T-helper 2 cell (primary cell): ENCODE data around the gene TRIM46.
"Not testable (repeated sequence)": the region's sequence is repeated elsewhere in the genome, so short reads cannot be mapped to it uniquely, and the experiment has no call there.

Experiments used
- DNase-seq, 5 experiments: peaks; one replicate each; pipeline versions ENCODE4 v3.0.0 to v3.0.0-alpha.2; 2012 to 2022

Gene TRIM46

DNA sequence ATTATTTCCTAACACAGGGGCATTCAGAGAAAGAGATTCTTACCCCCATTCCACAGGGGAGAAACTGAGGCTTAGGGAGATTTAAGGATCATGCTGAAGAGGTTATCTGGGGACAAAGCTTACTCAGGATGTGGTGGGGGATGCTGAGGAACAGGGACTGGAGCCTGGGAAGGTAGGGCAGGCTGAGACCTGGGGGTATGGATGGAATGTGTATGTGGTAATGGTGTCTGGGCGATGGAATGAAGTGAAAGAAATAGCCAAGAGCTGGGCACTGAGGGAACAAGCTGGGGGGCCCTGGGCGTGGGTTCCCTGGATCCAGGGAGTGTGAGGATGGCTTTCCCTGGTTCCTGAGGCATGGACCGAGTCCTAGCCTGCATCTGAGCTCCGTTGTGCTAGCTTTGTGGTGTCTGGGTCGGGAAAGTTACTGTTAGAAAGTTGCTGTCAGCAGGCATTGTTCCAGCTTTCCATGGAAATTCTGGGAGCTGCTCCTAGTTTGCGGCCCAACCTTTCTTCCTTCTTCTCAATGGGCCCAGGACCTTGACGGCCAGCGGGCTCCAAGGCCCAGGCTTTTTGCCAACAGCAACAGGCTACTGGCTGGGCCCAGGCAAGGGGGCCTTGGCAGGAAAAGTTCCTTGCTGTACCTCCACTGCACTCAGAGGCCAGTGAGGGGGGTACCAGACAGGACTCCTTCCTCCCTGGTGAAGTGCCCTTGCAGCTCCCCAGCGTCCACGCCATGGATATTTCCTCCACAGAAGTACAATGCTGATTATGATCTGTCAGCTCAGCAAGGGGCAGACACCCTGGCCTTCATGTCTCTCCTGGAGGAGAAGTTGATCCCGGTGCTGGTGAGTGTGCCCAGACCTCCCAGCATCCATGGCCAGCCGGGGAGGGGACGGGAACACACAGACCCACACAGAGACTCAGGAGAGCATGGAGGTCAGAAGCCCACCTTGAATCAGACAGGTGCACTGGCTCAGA is 58.6 kb downstream of the TRIM46 start:
- not testable (repeated sequence) for DNase-seq

DNA sequence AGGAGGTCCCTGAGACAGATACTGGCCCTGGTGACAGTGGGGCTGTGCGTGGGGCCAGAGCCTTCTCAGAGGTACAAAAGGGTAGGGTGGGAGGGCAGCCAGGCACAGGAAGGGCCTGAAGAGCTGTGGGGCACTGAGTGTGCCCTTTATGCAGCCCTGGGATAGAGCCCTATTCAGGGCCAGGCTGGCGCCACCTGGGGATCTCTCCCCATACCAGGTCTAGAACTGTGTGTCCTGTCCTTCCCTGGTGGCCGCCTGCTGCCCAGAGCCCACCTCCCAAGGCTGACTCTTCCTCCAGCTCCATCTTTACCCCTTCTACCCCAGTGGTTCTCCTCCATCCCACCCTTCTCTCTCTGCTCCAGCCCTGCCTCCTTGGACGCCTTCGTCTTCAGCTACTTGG is 59.9 kb downstream of the TRIM46 start:
- DNase-seq, result not testable (repeated sequence)
